GM12878 (cell line): ENCODE results near the gene PDE11A. TPM values are rescaled to one million over a fixed set of nuclear protein-coding genes. Genes with fewer than 3 reads are reported as not detected.

Source experiments
- ATAC-seq: fragments of 200-7000 bp; cut with Tn5 transposase; 3 replicates; pipeline ENCODE4 v1.9.1; 2020; ENCODE audit warnings: mild to moderate bottlenecking, moderate library complexity
- BruUV-seq: library from RNA; stranded (reverse); fragments of 400-500 nt; replicated peaks from 2 replicates; lab custom pipeline; 2021; lab: Mats Ljungman, UMichigan
- CTCF ChIA-PET: fragments of 300-600 bp; sonication (Branson Sonifier 250); formaldehyde crosslinking; extraction: SDS; loops from one replicate; lab custom pipeline; 2021; ENCODE audit warnings: inconsistent platforms; lab: Yijun Ruan, JAX
- POLR2A ChIA-PET: fragments of 350-600 bp; formaldehyde crosslinking; extraction: SDS; loops from one replicate; lab custom pipeline; 2021; ENCODE audit warnings: inconsistent platforms; lab: Charles Lee
- RAD21 ChIA-PET: fragments of 300-600 bp; sonication (Branson Sonifier 250); formaldehyde crosslinking; loops from one replicate; lab custom pipeline; 2023; ENCODE audit warnings: antibody characterized with exemption; ENCODE audit not compliant: unreplicated experiment; lab: Charles Lee
- SMC1A ChIA-PET: fragments of 300-600 bp; sonication (Branson Sonifier 250); formaldehyde crosslinking; loops from one replicate; lab custom pipeline; 2023; ENCODE audit not compliant: unreplicated experiment, uncharacterized antibody; lab: Charles Lee
- DNase-seq: peaks from one replicate; pipeline ENCODE4 v3.0.0-alpha.2; 2011; ENCODE audit warnings: low read depth, low spot score
- FAIRE-seq: peaks from 3 replicates; lab custom pipeline; 2011; peaks lifted over from hg19 to GRCh38; lab: Jason Lieb, UNC
- H2AFZ ChIP-seq: 2 replicates; pipeline ENCODE4 v1.6.0; 2011; ENCODE audit warnings: low read depth, low read length, control low read depth; ENCODE audit not compliant: control insufficient read depth
- H3K27ac ChIP-seq: 2 replicates; pipeline ENCODE4 v1.5.1; 2011; ENCODE audit warnings: control low read depth; ENCODE audit not compliant: control insufficient read depth, insufficient read depth
- H3K27me3 ChIP-seq, 2 experiments: replicated peaks in 1 of 2; 2 replicates each; pipeline versions ENCODE4 v1.6.0 to v1.6.1; 2011; ENCODE audit warnings: low read length in 1 of 2; ENCODE audit not compliant: control insufficient read depth in 2 of 2, insufficient read depth in 2 of 2
- H3K36me3 ChIP-seq, 2 experiments: 2 replicates each; pipeline ENCODE4 v1.5.1; 2011; ENCODE audit warnings: low read length in 1 of 2; ENCODE audit not compliant: control insufficient read depth in 2 of 2, insufficient read depth in 2 of 2
- H3K4me1 ChIP-seq: 2 replicates; pipeline ENCODE4 v1.6.1; 2011; ENCODE audit warnings: mild to moderate bottlenecking, low read length, moderate library complexity, mixed read lengths; ENCODE audit not compliant: control insufficient read depth, insufficient read depth
- H3K4me2 ChIP-seq: 2 replicates; pipeline ENCODE4 v1.6.0; 2011; ENCODE audit warnings: control low read depth; ENCODE audit not compliant: control insufficient read depth, insufficient read depth
- H3K4me3 ChIP-seq: fragments of 200-600 bp; sonication (generic); 2 replicates; pipeline ENCODE4 v1.5.1; 2016
- H3K79me2 ChIP-seq: 2 replicates; pipeline ENCODE4 v1.6.0; 2011; ENCODE audit warnings: low read length; ENCODE audit not compliant: control insufficient read depth, insufficient read depth
- H3K9ac ChIP-seq: 2 replicates; pipeline ENCODE4 v1.8.0; 2011; ENCODE audit warnings: low read length, control low read depth, mixed read lengths; ENCODE audit not compliant: control insufficient read depth, insufficient read depth
- H3K9me3 ChIP-seq: replicated peaks from 3 replicates; pipeline ENCODE4 v1.5.1; 2011; ENCODE audit warnings: mild to moderate bottlenecking, low read length; ENCODE audit not compliant: control insufficient read depth, insufficient read depth
- H4K20me1 ChIP-seq: 2 replicates; pipeline ENCODE4 v1.6.0; 2011; ENCODE audit not compliant: control insufficient read depth, insufficient read depth
- E2F8 ChIP-seq: fragments of 450-650 bp; IDR thresholded peaks from 2 replicates; pipeline ENCODE4 v1.6.1; 2018; ENCODE audit warnings: mild to moderate bottlenecking, low read depth, moderate library complexity; ENCODE audit not compliant: partially characterized antibody
- JUND ChIP-seq: IDR thresholded peaks from 2 replicates; pipeline ENCODE4 v1.6.1; 2012; ENCODE audit warnings: low read depth, mild to moderate bottlenecking, low read length, improper control_type of control experiment, moderate library complexity
- MTA3 ChIP-seq: IDR thresholded peaks from 2 replicates; pipeline ENCODE4 v1.6.1; 2012; ENCODE audit warnings: low read length, inconsistent platforms, borderline replicate concordance
- PRDM15 ChIP-seq: fragments of 450-650 bp; formaldehyde crosslinking; IDR thresholded peaks from 2 replicates; pipeline ENCODE4 v1.4.0; 2020; ENCODE audit warnings: mild to moderate bottlenecking, moderate library complexity
- RBBP5 ChIP-seq: fragments of 200-600 bp; sonication (generic); conservative IDR thresholded peaks from 2 replicates; pipeline ENCODE4 v1.6.1; 2016
- YY1 ChIP-seq: IDR thresholded peaks from 2 replicates; pipeline ENCODE4 v1.6.1; 2011; ENCODE audit warnings: low read depth, mild to moderate bottlenecking, low read length
- ZBTB40 ChIP-seq: fragments of 450-650 bp; IDR thresholded peaks from 2 replicates; pipeline ENCODE4 v1.6.1; 2016; ENCODE audit warnings: mild to moderate bottlenecking, moderate library complexity, borderline replicate concordance
- ZNF687 ChIP-seq: fragments of 450-650 bp; IDR thresholded peaks from 2 replicates; pipeline ENCODE4 v1.6.1; 2017; ENCODE audit warnings: mild to moderate bottlenecking, moderate library complexity
- WGBS: methylation state at CpG from one replicate; pipeline ENCODE4 v1.1.6; 2016; ENCODE audit warnings: low lambda C conversion rate; ENCODE audit not compliant: insufficient replicate concordance, insufficient coverage; ENCODE audit errors: missing lambda C conversion rate; 5-methylcytosine and 5-hydroxymethylcytosine counted together
- in situ Hi-C: fragments of 300-500 bp; cut with MboI; formaldehyde crosslinking; loops from 9 replicates; pipeline ENCODE4 v1.14.3; 2018; ENCODE audit warnings: mixed read lengths
- intact Hi-C: fragments of 100-400 bp; cut with micrococcal nuclease; formaldehyde crosslinking; loops from one replicate; pipeline ENCODE4 v1.14.2; 2022; ENCODE audit not compliant: unreplicated experiment
- polyA plus RNA-seq, 11 experiments: library from polyadenylated mRNA; depleted of rRNA in 4 of 11; unstranded in 6 of 11; stranded (reverse) in 5 of 11; fragments of >200 nt; fragmentation: Nextera tagmentation in 4 of 11; fragmentation: Illumina TruSeq in 1 of 11; extraction: Ambion mirVana in 4 of 11; extraction: Trizol in 1 of 11; gene quantifications; 1 replicate in 1 of 11; 2 replicates in 10 of 11; pipeline versions ENCODE4 v1.2.1 to v1.2.3, GENCODE V29; 2011 to 2016; ENCODE audit warnings: inconsistent platforms in 2 of 11, missing spikeins in 2 of 11, low read depth in 1 of 11
- total RNA-seq, 4 experiments: library from RNA; depleted of rRNA in 3 of 4; stranded (reverse); fragments of >200 nt in 3 of 4; fragmentation: Illumina TruSeq in 1 of 4; extraction: Trizol in 1 of 4; gene quantifications; 2 replicates each; pipeline versions ENCODE4 v1.2.1 to v1.2.3, GENCODE V29; 2013 to 2021

The PDE11A gene
- total and polyA plus RNA-seq, 10 of the 15 experiments (the other 5 are each of a cell fraction or from before 2014, with no cell fraction given): 0.01 to 0.17 (median 0.06) TPM; not detected in 5

GRCh38 chr2:177588671-177589070, 483.9 kb downstream of the PDE11A start:
- H3K36me3 ChIP-seq: no peaks in the 10 kb centered on the region
- ChIA-PET SMC1A (interaction anchor here (1.1 to 1.2 kb wide), 2 partner anchors 46 to 98 kb away, joined by 3 read pairs; no protein-coding TSS in a partner anchor), RAD21 (no interaction called here), CTCF (interaction anchor here (1.0 kb wide), 1 partner anchor 423 kb away, joined by 3 read pairs; no protein-coding TSS in a partner anchor), POLR2A (no interaction called here)
- no peak overlapping the region for H3K27ac ChIP-seq
- no TSS peak for BruUV-seq
- no peaks in the 10 kb centered on the region for H3K4me1 ChIP-seq
- H3K27me3 ChIP-seq: no peaks in the 10 kb centered on the region; a peak in 1 of 4 replicates
- FAIRE-seq (no peak), ATAC-seq (no peak), DNase-seq (no peak)
- H4K20me1 ChIP-seq: no peaks in the 10 kb centered on the region
- H3K79me2 ChIP-seq: no peaks in the 10 kb centered on the region
- WGBS: 33% methylated on average over 3 of the region's 3 CpGs
- H2AFZ ChIP-seq: no peak overlapping the region
- H3K4me3 ChIP-seq: no peak overlapping the region
- intact Hi-C loops: no loop called here
- no peaks in the 10 kb centered on the region for H3K9me3 ChIP-seq
- no peak overlapping the region for H3K4me2 ChIP-seq
- in situ Hi-C loops: no loop called here
- no peak overlapping the region for H3K9ac ChIP-seq
- TF ChIP-seq MTA3 (no peak), E2F8 (no peak), JUND (no peak), PRDM15 (CRISPR knock-in tag) (no peak), RBBP5 (no peak), YY1 (no peak), ZBTB40 (no peak), ZNF687 (no peak)
